Tibial nerve (tissue), 3 donors: ENCODE results near the gene ACOXL.

Source experiments
- CTCF ChIP-seq, 5 experiments: fragments of 200-600 bp in 3 of 5; fragments of 450-650 bp in 2 of 5; sonication (generic) in 3 of 5; IDR thresholded peaks; one replicate each; pipeline ENCODE4 v1.5.1; 2016 to 2019; ENCODE audit warnings: antibody characterized with exemption in 5 of 5, mild to moderate bottlenecking in 3 of 5, moderate library complexity in 2 of 5
- POLR2A ChIP-seq, 2 donors: fragments of 450-650 bp; IDR thresholded peaks; one replicate each; pipeline ENCODE4 v1.6.1; 2017; ENCODE audit warnings: antibody characterized with exemption in 2 of 2, mild to moderate bottlenecking in 2 of 2, moderate library complexity in 2 of 2

GRCh38 chr2:110784047-110784631, 51.8 kb downstream of the ACOXL start:
- TF ChIP-seq POLR2A (IDR thresholded peaks at IDR 0.05) (no peak), CTCF (IDR thresholded peaks at IDR 0.05) (no peak)
